ENCODE data around the gene TMEFF2. TPM values are rescaled to one million over a fixed set of nuclear protein-coding genes. Genes with fewer than 3 reads are reported as not detected.

TMEFF2 gene
- total and polyA plus RNA-seq, 2 experiments from 2014 or later: 1.7 to 2.2 TPM

- TF ChIP-seq REST (IDR thresholded peaks at IDR 0.05; ENCODE audit: unreplicated experiment) (no peak), CTCF (conservative IDR thresholded peaks at IDR 0.05; ENCODE audit: low read depth in 2 of 2) (no peak), EZH2 (IDR thresholded peaks at IDR 0.05; ENCODE audit: low read depth, unreplicated experiment) (no peak), STAT1 (IDR thresholded peaks at IDR 0.05; ENCODE audit: unreplicated experiment) (no peak)
- TF ChIP-seq, protein P1, sequence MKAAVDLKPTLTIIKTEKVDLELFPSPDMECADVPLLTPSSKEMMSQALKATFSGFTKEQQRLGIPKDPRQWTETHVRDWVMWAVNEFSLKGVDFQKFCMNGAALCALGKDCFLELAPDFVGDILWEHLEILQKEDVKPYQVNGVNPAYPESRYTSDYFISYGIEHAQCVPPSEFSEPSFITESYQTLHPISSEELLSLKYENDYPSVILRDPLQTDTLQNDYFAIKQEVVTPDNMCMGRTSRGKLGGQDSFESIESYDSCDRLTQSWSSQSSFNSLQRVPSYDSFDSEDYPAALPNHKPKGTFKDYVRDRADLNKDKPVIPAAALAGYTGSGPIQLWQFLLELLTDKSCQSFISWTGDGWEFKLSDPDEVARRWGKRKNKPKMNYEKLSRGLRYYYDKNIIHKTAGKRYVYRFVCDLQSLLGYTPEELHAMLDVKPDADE (IDR thresholded peaks at IDR 0.05): no peak
These were observed 44.6 kb downstream of the TMEFF2 start (continued) for GRCh38 chr2:192150166-192150565.

DNA sequence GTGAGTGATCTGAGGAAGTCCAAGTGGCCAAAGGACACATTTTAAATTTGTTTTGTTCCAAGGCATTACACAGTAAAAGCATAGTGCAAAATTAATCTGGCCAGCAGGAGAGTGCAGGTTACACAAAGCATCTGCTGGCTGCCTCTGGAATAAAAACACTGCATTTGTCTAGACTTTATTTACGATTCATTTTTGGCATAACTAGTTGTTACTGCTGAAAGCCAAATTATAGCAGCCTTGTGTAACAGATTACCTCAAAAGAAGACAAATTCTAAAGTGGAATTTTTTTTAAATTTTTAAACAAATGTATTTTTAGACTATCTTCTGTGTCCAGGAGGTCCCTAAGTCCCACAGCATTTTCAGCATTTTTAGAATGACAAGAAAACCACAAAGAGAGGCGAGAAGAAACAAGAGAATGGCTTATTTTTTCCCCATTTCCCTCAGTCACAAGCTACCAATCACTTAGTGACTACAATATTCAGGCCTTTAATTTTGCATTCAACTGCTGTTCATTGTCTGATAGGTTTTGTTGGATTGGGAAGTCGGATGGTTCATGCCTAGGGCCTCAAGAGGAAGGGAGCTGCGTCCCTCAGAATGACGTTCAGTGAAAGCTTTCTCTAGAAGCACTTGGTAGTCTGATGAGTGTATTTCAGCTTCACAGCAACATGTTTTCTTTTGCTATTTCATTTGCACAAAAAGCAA, 46.0 kb downstream of the TMEFF2 start:
- no peak for ATAC-seq
- Mint-ChIP-seq H3K4me1 (no peaks in the 10 kb centered on the region), H3K9me3 (no peaks in the 10 kb centered on the region), H3K27me3 (ENCODE audit: insufficient read depth, low read depth, poor library complexity) (no peaks in the 10 kb centered on the region), H3K27ac (no peak overlapping the region), H3K4me3 (no peak overlapping the region), H3K36me3 (ENCODE audit: low read depth) (no peaks in the 10 kb centered on the region)
- no peak overlapping the region for H3K27ac ChIP-seq (ENCODE audit: low read depth)
- H3K27me3 ChIP-seq (ENCODE audit: insufficient read depth): no peaks in the 10 kb centered on the region
- H3K9me2 ChIP-seq (ENCODE audit: insufficient read depth): peaks cover 11% of the 10 kb centered on the region; the same call in 1 of the 2 replicates
- H3F3A ChIP-seq (replicated peaks; ENCODE audit: low read depth): no peaks in the 10 kb centered on the region
- H2AFZ ChIP-seq: no peak overlapping the region
- H3K4me1 ChIP-seq (ENCODE audit: insufficient read depth): no peaks in the 10 kb centered on the region
- H4K20me1 ChIP-seq (replicated peaks; ENCODE audit: insufficient read depth): no peaks in the 10 kb centered on the region
- H3K4me3 ChIP-seq: no peak overlapping the region
- no peaks in the 10 kb centered on the region for H3K36me3 ChIP-seq (ENCODE audit: insufficient read depth)
- DNase-seq (ENCODE audit: low spot score): no peak
- H3K4me2 ChIP-seq: no peak overlapping the region
- no peaks in the 10 kb centered on the region for H3K79me2 ChIP-seq (replicated peaks; ENCODE audit: insufficient read depth)
- TF ChIP-seq ZNF114 (CRISPR knock-in tag; IDR thresholded peaks at IDR 0.05): no peak
- no peak for TF ChIP-seq ZNF462 (CRISPR knock-in tag; IDR thresholded peaks at IDR 0.05)
- no peak for TF ChIP-seq EZH2phosphoT487 (IDR thresholded peaks at IDR 0.05; ENCODE audit: unreplicated experiment)
- TF ChIP-seq, protein P1 (IDR thresholded peaks at IDR 0.05): no peak
- no peak for TF ChIP-seq CREB1 (CRISPR knock-in tag; IDR thresholded peaks at IDR 0.05; ENCODE audit: low read depth)
- TF ChIP-seq ZNF331 (CRISPR knock-in tag; IDR thresholded peaks at IDR 0.05; ENCODE audit: low read depth): no peak
